Measurements from ENCODE around the gene VRTN. TPM values are rescaled to one million over a fixed set of nuclear protein-coding genes. Genes with fewer than 3 reads are reported as not detected.

Gene VRTN
- total RNA-seq, 2 donors from 2014 or later: 0.34 TPM; not detected in 1

GRCh38 chr14:74333909-74334308, 14.4 kb upstream of the VRTN start:
- DNase-seq (ENCODE audit: low spot score): no peak

GRCh38 chr14:74346341-74346740, 1.9 kb upstream of the VRTN start:
- no peak overlapping the region for H3K4me3 ChIP-seq
- intact Hi-C loops (cut with DNase I): no loop called here
- no peak for DNase-seq (ENCODE audit: low spot score)
- no peaks in the 10 kb centered on the region for H3K36me3 ChIP-seq
- WGBS: 55% methylated on average over 2 of the region's 2 CpGs
- TF ChIP-seq POLR2A (IDR thresholded peaks at IDR 0.05): no peak
- peak in 1 of 4 experiments; percentile 11 for TF ChIP-seq CTCF (IDR thresholded peaks at IDR 0.05)
- TF ChIP-seq POLR2AphosphoS5 (IDR thresholded peaks at IDR 0.05): no peak
- no peaks in the 10 kb centered on the region for H3K9me3 ChIP-seq
- H3K27ac ChIP-seq: no peak overlapping the region
- H3K4me1 ChIP-seq (replicated peaks): no peaks in the 10 kb centered on the region
- H3K27me3 ChIP-seq (replicated peaks; ENCODE audit: insufficient read depth): no peaks in the 10 kb centered on the region

More at GRCh38 chr14:74333909-74334308, 14.4 kb upstream of the VRTN start:
- intact Hi-C loops (cut with DNase I): no loop called here
- Histone ChIP-seq H3K36me3 (no peaks in the 10 kb centered on the region), H3K4me3 (no peak overlapping the region), H3K4me1 (replicated peaks) (no peaks in the 10 kb centered on the region), H3K27me3 (replicated peaks; ENCODE audit: insufficient read depth) (no peaks in the 10 kb centered on the region), H3K27ac (no peak overlapping the region), H3K9me3 (no peaks in the 10 kb centered on the region)
- WGBS: 76% methylated on average over 4 of the region's 4 CpGs
- TF ChIP-seq POLR2AphosphoS5 (IDR thresholded peaks at IDR 0.05): no peak
- no peak for TF ChIP-seq CTCF (IDR thresholded peaks at IDR 0.05)
- no peak for TF ChIP-seq POLR2A (IDR thresholded peaks at IDR 0.05)

GRCh38 chr14:74347097-74347794, 1.0 kb upstream of the VRTN start:
- no peaks in the 10 kb centered on the region for H3K4me1 ChIP-seq (replicated peaks)
- DNase-seq (ENCODE audit: low spot score): no peak
- H3K9me3 ChIP-seq: no peaks in the 10 kb centered on the region
- H3K4me3 ChIP-seq: no peak overlapping the region
- H3K27me3 ChIP-seq (replicated peaks; ENCODE audit: insufficient read depth): no peaks in the 10 kb centered on the region
- H3K36me3 ChIP-seq: no peaks in the 10 kb centered on the region
- WGBS: 61% methylated on average over 7 of the region's 7 CpGs
- H3K27ac ChIP-seq: no peak overlapping the region
- no peak for TF ChIP-seq CTCF (IDR thresholded peaks at IDR 0.05)
- no peak for TF ChIP-seq POLR2A (IDR thresholded peaks at IDR 0.05)
- intact Hi-C loops (cut with DNase I): no loop called here

- no peak for DNase-seq (ENCODE audit: low spot score)
- no peak overlapping the region for H3K4me3 ChIP-seq
- H3K36me3 ChIP-seq: no peaks in the 10 kb centered on the region
- intact Hi-C loops (cut with DNase I): no loop called here
- no peak for TF ChIP-seq CTCF (IDR thresholded peaks at IDR 0.05)
- TF ChIP-seq POLR2AphosphoS5 (IDR thresholded peaks at IDR 0.05): no peak
- no peak for TF ChIP-seq POLR2A (IDR thresholded peaks at IDR 0.05)
- no peaks in the 10 kb centered on the region for H3K27me3 ChIP-seq (replicated peaks; ENCODE audit: insufficient read depth)
- no peaks in the 10 kb centered on the region for H3K9me3 ChIP-seq
- WGBS: 21% methylated on average over 1 of the region's 1 CpG
- H3K27ac ChIP-seq: no peak overlapping the region
- H3K4me1 ChIP-seq (replicated peaks): no peaks in the 10 kb centered on the region
Measured at GRCh38 chr14:74347795-74348100, 523 bp upstream of the VRTN start.

GRCh38 chr14:74348735-74349463, 628 bp downstream of the VRTN start:
- intact Hi-C loops (cut with DNase I): no loop called here
- Histone ChIP-seq H3K27me3 (replicated peaks; ENCODE audit: insufficient read depth) (no peaks in the 10 kb centered on the region), H3K27ac (no peak overlapping the region), H3K9me3 (no peaks in the 10 kb centered on the region), H3K36me3 (no peaks in the 10 kb centered on the region), H3K4me3 (no peak overlapping the region), H3K4me1 (replicated peaks) (no peaks in the 10 kb centered on the region)
- WGBS: 60% methylated on average over 17 of the region's 17 CpGs
- no peak for TF ChIP-seq POLR2AphosphoS5 (IDR thresholded peaks at IDR 0.05)
- TF ChIP-seq CTCF (IDR thresholded peaks at IDR 0.05): no peak
- no peak for TF ChIP-seq POLR2A (IDR thresholded peaks at IDR 0.05)
- DNase-seq (ENCODE audit: low spot score): no peak

All from prostate gland (tissue), 2 donors.